NB4 (cell line): ENCODE data around the gene HHIP.

Experiments used
- CTCF ChIP-seq: IDR thresholded peaks from one replicate; pipeline ENCODE4 v1.5.1; 2012; ENCODE audit warnings: low read depth, low read length
- MAX ChIP-seq: IDR thresholded peaks from 2 replicates; pipeline ENCODE4 v1.6.1; 2011; ENCODE audit warnings: low read depth, low read length
- MYC ChIP-seq: IDR thresholded peaks from 2 replicates; pipeline ENCODE4 v1.6.1; 2011; ENCODE audit warnings: low read depth, low read length
- POLR2A ChIP-seq: IDR thresholded peaks from 2 replicates; pipeline ENCODE4 v1.6.1; 2011; ENCODE audit warnings: mild to moderate bottlenecking; ENCODE audit not compliant: insufficient read length; ENCODE audit errors: extremely low read depth

- TF ChIP-seq MAX (no peak), CTCF (no peak), POLR2A (no peak), MYC (no peak)
Measured at GRCh38 chr4:144663834-144664475, 18.0 kb downstream of the HHIP start.
